Measurements from ENCODE around the gene USP40. TPM values are rescaled to one million over a fixed set of nuclear protein-coding genes. Genes with fewer than 3 reads are reported as not detected.

USP40 gene
- total and polyA plus RNA-seq, 2 donors (not counting 1 experiment from before 2014, with no cell fraction given): 19.8 to 37.0 TPM

DNA sequence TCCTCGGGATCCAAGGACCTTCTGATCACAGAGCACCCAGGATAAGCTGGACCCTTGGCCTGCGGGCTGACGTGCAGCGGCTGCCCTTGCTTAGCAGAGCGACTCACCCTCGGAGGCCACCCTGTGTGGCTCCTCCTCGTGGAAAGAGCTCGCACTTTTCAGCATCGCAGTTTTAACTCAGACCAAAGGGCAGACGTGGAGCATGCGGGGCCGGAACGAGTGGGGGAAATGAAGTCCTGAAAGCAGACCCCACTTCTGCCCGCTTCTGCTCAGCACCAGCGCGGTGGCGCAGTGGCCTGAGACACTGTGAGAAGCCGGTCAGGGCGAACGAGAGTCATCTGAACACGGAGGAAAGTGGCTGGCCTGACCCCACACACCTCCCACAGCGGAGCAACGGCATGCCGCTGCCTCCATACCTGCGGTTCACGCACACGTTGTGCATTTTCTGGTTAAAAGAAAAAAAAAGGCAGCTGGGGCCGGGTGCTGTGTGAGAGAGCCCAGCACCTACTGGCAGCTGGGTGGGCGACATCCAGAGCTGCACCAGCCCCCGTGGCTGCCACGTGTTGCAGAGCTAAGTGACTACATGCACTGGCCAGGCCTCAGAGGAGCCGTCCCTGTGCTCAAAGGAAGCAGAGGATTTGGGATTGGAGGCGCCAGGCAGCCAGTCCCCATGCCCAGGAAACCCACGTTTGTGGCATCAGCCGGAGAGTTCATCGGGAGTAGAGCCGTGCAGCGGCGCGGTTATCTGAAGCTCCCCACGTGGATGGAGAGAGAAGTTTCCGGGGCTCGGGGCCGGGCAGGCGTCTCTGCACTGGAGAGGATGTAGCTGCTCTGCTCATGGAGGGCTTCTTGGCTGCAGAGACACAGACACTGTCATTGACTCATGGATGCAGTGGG is 89.7 kb downstream of the USP40 start:
- POLR2A ChIA-PET: no interaction called here
- Histone ChIP-seq H3K4me3 (ENCODE audit: control extremely low read depth in 1 of 5, extremely low read depth in 1 of 5, insufficient read depth in 1 of 5, low read depth in 2 of 5, low read length in 4 of 5) (no peak overlapping the region), H3K9me3 (ENCODE audit: control extremely low read depth in 1 of 3, control insufficient read depth in 2 of 3, insufficient read depth in 1 of 3, low read length in 2 of 3) (peaks cover 0 to 16% (median 0%) of the 10 kb centered on the region in 3 donors), H3K27ac (ENCODE audit: low read length in 2 of 2) (no peak overlapping the region), H3K36me3 (replicated peaks in 1 of 2; ENCODE audit: control extremely low read depth in 1 of 2, control insufficient read depth in 1 of 2, extremely low read depth in 1 of 2, insufficient read depth in 2 of 2, low read length in 1 of 2) (peaks cover 0 to 44% of the 10 kb centered on the region in 2 experiments), H4K20me1 (ENCODE audit: control insufficient read depth, insufficient read depth, low read length, poor library complexity, severe bottlenecking) (peaks cover 1% of the 10 kb centered on the region), H3K9ac (ENCODE audit: low read length) (no peak overlapping the region), H3K79me2 (ENCODE audit: control insufficient read depth, insufficient read depth, low read length) (no peaks in the 10 kb centered on the region), H3K27me3 (replicated peaks in 1 of 4; ENCODE audit: control extremely low read depth in 1 of 4, control insufficient read depth in 3 of 4, insufficient read depth in 4 of 4, low read length in 3 of 4) (no peaks in the 10 kb centered on the region), H3K4me1 (ENCODE audit: control insufficient read depth in 2 of 2, insufficient read depth in 2 of 2, low read length in 2 of 2) (no peaks in the 10 kb centered on the region), H3K4me2 (replicated peaks; ENCODE audit: low read depth, low read length, poor library complexity, severe bottlenecking) (no peak overlapping the region), H2AFZ (ENCODE audit: insufficient read depth, low read depth, low read length, poor library complexity, severe bottlenecking) (no peak overlapping the region)
- H3K9me3 Mint-ChIP-seq (ENCODE audit: insufficient read depth): peaks cover 2% of the 10 kb centered on the region
- 96% methylated on average over 45 of the region's 45 CpGs for WGBS (ENCODE audit: insufficient coverage)
- no peaks in the 10 kb centered on the region for H3K27me3 Mint-ChIP-seq
- no peak for ATAC-seq (ENCODE audit: low read depth)
- TF ChIP-seq, protein P1, sequence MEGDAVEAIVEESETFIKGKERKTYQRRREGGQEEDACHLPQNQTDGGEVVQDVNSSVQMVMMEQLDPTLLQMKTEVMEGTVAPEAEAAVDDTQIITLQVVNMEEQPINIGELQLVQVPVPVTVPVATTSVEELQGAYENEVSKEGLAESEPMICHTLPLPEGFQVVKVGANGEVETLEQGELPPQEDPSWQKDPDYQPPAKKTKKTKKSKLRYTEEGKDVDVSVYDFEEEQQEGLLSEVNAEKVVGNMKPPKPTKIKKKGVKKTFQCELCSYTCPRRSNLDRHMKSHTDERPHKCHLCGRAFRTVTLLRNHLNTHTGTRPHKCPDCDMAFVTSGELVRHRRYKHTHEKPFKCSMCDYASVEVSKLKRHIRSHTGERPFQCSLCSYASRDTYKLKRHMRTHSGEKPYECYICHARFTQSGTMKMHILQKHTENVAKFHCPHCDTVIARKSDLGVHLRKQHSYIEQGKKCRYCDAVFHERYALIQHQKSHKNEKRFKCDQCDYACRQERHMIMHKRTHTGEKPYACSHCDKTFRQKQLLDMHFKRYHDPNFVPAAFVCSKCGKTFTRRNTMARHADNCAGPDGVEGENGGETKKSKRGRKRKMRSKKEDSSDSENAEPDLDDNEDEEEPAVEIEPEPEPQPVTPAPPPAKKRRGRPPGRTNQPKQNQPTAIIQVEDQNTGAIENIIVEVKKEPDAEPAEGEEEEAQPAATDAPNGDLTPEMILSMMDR (IDR thresholded peaks at IDR 0.05): no peak
- no peak for TF ChIP-seq EZH2 (IDR thresholded peaks at IDR 0.05; ENCODE audit: borderline replicate concordance, insufficient read depth, low read depth, low read length, poor library complexity, severe bottlenecking)
- CTCF ChIA-PET: no interaction called here
- peak overlapping the region; percentile 63 for H3K27ac Mint-ChIP-seq
- H3K4me3 Mint-ChIP-seq: no peak overlapping the region
- intact Hi-C loops (cut with micrococcal nuclease): no loop called here
- H3K4me1 Mint-ChIP-seq: no peaks in the 10 kb centered on the region
- DNase-seq: no peak

DNA sequence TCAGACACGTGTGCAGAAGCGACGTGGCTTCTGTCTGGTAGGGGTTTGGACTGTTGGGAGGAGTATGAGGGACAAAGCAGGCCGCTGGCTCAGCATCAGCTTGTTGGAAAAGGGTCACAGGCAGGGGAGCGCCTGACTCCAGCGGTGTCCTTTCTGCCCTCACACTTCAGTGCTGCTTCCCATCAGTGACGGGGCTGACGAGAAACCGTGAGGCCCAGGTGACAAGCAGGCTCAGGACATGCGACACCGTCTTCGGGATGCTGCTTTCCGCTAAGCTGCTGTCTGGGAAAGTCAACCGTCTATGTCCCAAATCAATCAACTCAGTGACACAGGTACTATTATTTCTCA is 90.5 kb downstream of the USP40 start:
- DNase-seq (no peak), ATAC-seq (ENCODE audit: low read depth) (no peak)
- H3K4me2 ChIP-seq (replicated peaks; ENCODE audit: low read depth, low read length, poor library complexity, severe bottlenecking): no peak overlapping the region
- intact Hi-C loops (cut with micrococcal nuclease): no loop called here
- H3K4me3 ChIP-seq (ENCODE audit: control extremely low read depth in 1 of 5, extremely low read depth in 1 of 5, insufficient read depth in 1 of 5, low read depth in 2 of 5, low read length in 4 of 5): no peak overlapping the region
- no peak overlapping the region for H3K4me3 Mint-ChIP-seq
- ChIA-PET CTCF (interaction anchor here (0.9 kb wide), 1 partner anchor 72 kb away, joined by 3 read pairs; no protein-coding TSS in a partner anchor), POLR2A (no interaction called here)
- no peaks in the 10 kb centered on the region for H3K4me1 ChIP-seq (ENCODE audit: control insufficient read depth in 2 of 2, insufficient read depth in 2 of 2, low read length in 2 of 2)
- peaks cover 3% of the 10 kb centered on the region for H3K9me3 Mint-ChIP-seq (ENCODE audit: insufficient read depth)
- no peaks in the 10 kb centered on the region for H3K4me1 Mint-ChIP-seq
- peak overlapping the region; percentile 56 for H3K27ac Mint-ChIP-seq
- no peaks in the 10 kb centered on the region for H3K79me2 ChIP-seq (ENCODE audit: control insufficient read depth, insufficient read depth, low read length)
- H3K27me3 Mint-ChIP-seq: no peaks in the 10 kb centered on the region
- H3K27me3 ChIP-seq (replicated peaks in 1 of 4; ENCODE audit: control extremely low read depth in 1 of 4, control insufficient read depth in 3 of 4, insufficient read depth in 4 of 4, low read length in 3 of 4): no peaks in the 10 kb centered on the region
- H2AFZ ChIP-seq (ENCODE audit: insufficient read depth, low read depth, low read length, poor library complexity, severe bottlenecking): no peak overlapping the region
- peaks cover 0 to 20% (median 0%) of the 10 kb centered on the region in 3 donors for H3K9me3 ChIP-seq (ENCODE audit: control extremely low read depth in 1 of 3, control insufficient read depth in 2 of 3, insufficient read depth in 1 of 3, low read length in 2 of 3)
- TF ChIP-seq EZH2 (IDR thresholded peaks at IDR 0.05; ENCODE audit: borderline replicate concordance, insufficient read depth, low read depth, low read length, poor library complexity, severe bottlenecking): no peak
- TF ChIP-seq, protein P1 (IDR thresholded peaks at IDR 0.05): no peak
- H3K36me3 ChIP-seq (replicated peaks in 1 of 2; ENCODE audit: control extremely low read depth in 1 of 2, control insufficient read depth in 1 of 2, extremely low read depth in 1 of 2, insufficient read depth in 2 of 2, low read length in 1 of 2): peaks cover 0 to 47% of the 10 kb centered on the region in 2 experiments
- 94% methylated on average over 9 of the region's 14 CpGs for WGBS (ENCODE audit: insufficient coverage)
- no peak overlapping the region for H3K9ac ChIP-seq (ENCODE audit: low read length)
- H4K20me1 ChIP-seq (ENCODE audit: control insufficient read depth, insufficient read depth, low read length, poor library complexity, severe bottlenecking): peaks cover 10% of the 10 kb centered on the region
- no peak overlapping the region for H3K27ac ChIP-seq (ENCODE audit: low read length in 2 of 2)

Data from B cell (primary cell).